GM19452 (cell line): Measurements from ENCODE around the gene NLGN2.

ENCODE experiments used
- ATAC-seq: cut with Tn5 transposase; IDR thresholded peaks from one replicate; pipeline ENCODE4 v1.9.1; 2021; ENCODE audit not compliant: unreplicated experiment

Gene NLGN2

DNA sequence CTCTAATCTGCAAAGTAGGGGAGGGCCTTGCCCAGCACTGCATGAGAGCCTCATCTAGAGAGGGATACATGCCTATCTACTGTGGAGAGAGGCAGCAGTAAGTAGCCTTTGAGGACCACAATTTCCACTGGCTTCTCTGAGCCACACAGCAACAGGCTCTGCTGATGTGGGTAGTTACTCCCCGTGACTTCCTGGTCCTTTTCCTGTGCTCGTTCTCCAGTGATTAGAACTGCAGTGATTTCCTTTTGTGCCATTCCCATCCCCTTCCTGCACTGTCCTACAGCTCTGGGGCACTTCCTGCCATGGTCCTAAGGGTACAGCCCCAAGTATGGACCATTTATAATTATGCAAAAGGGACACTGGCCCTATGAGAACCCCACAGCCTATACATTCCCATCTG lies 16.3 kb upstream of the NLGN2 start:
- no peak for ATAC-seq

DNA sequence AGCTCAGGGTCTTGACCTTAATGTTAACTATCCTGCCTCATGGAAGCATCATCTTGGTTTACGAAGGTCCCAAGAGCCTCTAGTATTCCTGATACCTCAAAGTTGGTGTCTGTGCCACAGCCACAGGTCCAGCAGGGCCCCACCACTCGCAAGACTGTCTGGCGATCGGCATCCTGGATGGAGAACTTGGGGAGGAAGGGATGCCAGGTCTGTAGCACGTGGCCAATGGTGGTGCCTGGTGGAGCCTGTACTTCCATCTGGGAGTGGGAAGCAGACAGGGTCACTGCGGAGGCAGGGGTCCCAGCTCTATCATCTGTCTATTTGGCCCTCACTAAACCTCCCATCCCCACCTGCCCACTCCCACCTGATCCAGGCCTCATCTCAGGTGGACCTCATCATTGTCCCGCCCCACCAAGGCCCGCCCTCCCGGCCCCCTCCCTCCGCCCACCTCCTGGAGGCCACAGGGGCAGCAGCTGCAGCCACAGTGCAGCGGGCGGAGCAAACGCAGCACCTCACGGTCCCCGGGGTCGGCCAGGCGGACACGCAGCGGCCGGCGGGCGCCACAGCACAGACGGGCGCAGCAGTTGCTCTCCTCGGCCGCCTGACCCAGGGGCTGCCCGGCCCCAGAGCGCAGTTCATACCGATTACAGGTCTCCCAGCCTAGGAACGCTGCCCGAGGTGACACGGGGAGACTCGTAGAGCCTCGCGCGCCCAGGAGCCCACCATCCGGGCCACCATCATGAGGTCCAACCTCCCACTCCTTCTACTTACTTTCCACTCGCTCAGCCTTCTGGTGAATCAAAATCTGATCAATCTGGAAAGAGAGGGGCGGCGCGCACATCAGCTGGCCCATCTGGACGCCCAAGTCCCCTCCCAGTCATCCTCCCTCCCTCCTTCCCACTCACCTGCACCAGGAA lies 14.7 kb upstream of the NLGN2 start:
- ATAC-seq: no peak

DNA sequence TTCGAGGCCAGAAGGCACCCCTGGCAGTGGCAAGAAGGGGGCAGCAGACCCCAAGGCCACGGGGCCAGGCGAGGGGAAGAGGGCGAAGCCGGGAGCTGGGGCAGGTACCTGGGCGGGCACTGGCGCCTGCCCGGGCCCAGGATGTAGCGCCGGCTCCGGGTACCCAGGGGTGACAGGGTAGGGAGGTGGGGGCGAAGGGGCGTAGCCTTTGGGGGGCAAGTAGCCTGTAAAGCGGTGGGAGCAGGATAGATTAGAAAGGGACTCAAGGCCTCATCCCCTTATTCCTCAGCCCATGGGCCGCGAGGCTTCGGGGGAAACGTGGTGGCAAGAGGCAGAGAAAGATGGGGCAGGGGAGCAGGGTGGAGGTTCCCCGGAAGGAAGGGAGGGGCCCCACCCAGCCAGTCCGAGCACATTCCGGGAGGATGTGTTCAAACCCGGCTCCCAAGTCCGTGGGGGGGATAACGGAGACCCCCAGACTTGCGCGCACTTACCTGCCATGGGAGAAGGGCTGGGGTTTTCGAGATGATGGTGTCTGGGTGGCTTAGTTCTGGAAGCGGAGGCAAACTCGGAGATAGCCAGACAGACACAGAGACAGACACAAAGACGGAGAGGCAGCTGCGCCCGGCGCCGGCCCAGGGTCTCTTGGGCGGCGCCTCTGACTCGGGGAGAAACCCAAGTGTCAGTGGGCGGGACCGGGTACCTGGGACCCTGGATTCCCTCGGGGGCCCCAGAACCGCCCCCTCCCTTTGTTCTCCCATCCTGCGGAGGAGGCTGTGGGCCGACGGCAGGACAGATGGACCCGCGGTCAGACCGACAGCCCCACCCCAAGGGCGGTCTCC lies 13.8 kb upstream of the NLGN2 start:
- peak; percentile 46 for ATAC-seq

DNA sequence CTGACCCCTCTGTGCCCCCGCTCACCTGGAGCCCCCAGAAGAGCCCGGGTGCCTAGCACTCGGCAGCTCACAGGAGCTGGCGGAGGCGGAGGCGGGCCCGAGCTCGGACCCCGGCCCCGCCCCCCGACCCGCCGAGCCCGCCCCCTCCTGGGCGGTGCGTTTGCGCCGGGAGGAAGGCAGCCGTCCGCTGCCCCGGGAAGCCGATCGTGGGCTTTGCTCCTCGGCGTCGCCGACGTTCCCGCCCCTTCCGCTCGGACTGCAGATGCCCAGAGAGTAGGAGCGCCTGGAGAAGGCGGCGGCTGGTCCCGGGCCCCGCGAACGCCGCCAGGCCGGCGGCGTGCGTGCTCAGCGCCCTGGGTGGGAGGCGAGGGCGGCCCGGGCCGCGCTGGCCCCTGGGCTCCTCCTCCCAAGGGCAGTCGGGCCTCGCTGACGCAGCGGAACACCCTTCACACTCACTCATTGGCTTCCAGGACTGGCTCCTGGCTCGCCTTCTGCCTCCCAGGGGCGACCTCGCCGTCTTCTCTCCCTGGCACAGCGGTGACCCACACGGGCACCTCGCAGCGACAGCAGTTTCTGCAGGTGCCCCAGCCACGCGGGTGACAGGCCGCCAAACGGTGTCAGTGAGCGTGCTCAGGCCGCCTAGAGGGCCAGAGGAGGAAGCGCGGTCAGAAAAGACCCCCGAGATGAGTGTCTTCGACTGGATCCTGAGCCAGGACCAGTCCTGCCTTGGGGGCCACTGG lies 13.0 kb upstream of the NLGN2 start, which contains the start of gene PLSCR3:
Gene PLSCR3, minus strand, starts transcription at position 74 of the 740 bp plus-strand sequence. CDS start 415 bp downstream, outside the sequence.
- peak; percentile 73 for ATAC-seq

DNA sequence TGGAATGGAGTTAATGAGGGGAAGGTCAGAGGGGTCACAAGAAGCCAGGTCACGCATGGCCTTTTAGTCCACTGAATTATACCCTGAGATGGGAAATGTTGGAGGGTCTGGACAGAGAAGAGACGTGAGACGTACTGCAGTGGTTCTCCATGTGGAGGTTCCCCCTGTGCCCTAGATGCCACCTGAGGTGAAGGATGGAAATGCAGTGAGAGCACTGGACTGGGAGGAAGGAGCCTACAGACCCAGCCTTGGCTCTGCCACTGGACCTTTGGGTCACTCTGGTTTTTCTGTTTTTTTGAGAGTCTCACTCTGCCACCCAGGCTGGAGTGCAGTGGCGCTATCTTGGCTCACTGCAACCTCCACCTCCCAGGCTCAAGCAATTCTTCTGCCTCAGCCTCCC lies 11.5 kb upstream of the NLGN2 start:
- ATAC-seq: no peak

DNA sequence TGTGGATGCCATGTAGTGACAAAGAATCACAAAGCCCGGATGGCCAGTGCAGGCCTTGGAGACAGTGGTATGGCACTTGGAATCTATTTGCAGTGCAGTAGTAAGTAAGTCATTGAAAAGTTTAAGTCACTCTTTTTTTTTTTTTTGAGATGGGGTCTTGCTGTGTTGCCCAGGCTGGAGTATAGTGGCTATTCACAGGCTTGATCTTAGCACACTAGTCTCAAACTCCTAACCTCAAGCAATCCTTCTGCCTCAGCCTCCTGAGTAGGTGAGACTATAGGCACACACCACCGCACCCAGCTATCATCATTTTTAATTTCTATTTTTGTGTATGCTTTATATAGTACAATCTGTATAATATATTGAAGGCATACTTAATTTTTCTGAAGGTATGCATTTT lies 9.0 kb upstream of the NLGN2 start:
- no peak for ATAC-seq

DNA sequence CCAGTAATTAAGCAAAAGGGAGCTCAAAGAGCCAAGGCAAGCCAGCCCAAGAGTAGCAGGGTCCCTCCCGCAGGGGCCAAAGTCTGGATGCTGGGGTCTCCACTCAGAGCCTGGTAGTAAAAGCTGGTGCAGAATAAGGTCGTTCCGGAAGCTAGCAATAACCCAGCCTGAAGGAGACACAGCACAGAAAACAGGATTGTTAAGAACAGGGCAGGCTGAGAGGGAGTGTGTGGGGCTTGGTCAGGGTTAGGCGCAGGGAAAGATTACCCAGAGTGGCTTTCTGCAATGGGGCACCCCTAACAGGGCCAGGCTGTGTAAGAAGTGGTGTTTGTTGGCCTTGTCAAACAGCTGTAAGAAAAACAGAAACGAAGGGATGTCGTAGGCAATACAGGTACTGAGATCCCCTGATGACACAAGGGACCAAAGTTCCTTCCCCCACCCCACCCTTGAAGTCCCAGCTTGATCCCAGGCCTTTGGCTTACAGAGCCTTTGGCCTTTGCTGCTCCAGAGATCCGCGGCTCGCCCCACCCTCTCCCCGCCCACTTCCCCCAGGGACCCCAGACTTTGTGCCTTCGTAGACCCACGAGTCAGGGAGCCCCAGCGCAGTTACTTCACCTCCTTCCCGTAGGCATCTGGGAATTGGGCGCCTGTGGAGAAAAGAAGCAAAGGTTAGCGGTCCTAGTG lies 4.5 kb upstream of the NLGN2 start:
- ATAC-seq: no peak

DNA sequence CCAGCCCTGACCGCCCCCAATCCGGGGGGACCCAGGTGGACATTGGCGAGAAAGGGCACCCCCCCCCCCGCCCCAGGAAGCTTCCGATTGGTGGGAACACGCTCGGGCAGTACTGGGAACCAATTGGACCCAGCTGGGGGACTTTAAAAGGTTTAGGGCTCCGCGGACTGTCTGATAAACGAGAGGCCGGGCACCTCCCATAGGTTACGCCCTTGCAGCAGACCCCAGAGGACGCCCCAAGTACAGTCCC lies 4.0 kb upstream of the NLGN2 start:
- ATAC-seq: no peak

DNA sequence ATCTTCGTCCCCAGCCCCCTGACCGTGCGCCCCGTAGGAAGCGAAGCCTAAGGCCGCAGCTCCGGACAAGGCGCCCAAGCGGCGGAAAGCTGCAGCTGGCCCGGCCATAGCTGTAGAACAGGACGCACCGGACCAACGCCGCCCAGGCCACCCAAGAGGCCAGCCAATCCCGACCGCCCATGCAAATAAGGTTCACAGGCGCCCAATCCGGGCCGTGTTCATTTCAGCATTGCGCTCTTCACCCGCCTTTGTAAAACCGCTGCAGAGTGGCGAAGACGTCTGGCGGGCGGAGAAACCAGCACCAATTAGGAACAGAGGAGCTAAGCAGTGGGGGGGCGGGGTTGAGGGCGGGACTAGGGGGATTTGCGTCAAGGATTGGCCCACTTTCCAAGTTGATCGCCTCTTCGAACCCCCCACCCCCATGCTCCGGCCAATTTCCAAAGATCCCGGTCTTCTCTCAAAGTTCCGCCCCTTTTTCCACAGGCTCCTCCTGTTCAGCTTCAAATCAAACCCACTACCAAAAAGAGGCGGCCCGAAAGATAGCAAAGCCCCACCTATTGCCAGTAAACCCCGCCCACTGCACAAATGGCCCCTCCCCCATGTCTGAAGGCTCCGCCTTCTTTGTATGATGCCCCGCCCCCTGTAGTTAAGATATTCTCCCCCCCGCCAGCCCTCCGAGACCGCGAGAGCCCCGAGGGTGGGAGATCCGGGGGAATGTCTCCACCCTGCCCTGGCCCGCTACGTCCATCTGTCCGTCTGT lies 3.5 kb upstream of the NLGN2 start, which contains the start of gene TMEM256:
Gene TMEM256, minus strand, starts transcription at position 121 of the 760 bp plus-strand sequence. Its CDS starts 13 bp downstream, at position 108.
- peak; percentile 92 for ATAC-seq

DNA sequence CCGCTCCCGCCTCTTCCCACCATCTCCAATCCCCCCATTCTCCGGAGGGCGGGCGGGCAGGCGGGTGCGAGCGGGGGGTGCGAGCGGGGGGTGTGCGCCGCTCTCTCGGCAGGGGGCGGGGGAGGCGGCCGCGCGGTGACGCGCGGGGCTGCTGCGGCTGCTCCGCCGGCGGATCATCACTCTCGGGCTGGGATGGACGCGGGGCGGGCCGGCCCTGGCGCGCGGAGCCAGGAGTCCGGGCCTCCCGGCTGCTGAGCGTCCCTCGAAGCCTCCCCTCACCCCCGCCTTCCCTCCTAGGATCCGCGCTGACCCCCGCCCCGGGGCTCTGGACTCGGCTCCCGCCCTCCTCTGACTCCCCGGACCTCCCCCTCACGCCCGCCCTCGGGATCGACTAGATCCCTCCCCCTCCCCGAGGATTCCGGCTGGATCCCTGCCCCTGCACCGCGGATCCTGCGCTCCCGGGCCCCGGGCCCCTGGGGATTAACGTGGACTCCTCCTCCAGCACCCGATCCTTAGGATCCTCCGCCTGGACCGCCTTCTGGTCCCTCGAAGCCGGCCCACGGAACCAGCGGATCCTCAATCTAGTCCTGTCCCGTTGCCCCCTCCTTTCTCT lies 2.8 kb upstream of the NLGN2 start:
- ATAC-seq: no peak

DNA sequence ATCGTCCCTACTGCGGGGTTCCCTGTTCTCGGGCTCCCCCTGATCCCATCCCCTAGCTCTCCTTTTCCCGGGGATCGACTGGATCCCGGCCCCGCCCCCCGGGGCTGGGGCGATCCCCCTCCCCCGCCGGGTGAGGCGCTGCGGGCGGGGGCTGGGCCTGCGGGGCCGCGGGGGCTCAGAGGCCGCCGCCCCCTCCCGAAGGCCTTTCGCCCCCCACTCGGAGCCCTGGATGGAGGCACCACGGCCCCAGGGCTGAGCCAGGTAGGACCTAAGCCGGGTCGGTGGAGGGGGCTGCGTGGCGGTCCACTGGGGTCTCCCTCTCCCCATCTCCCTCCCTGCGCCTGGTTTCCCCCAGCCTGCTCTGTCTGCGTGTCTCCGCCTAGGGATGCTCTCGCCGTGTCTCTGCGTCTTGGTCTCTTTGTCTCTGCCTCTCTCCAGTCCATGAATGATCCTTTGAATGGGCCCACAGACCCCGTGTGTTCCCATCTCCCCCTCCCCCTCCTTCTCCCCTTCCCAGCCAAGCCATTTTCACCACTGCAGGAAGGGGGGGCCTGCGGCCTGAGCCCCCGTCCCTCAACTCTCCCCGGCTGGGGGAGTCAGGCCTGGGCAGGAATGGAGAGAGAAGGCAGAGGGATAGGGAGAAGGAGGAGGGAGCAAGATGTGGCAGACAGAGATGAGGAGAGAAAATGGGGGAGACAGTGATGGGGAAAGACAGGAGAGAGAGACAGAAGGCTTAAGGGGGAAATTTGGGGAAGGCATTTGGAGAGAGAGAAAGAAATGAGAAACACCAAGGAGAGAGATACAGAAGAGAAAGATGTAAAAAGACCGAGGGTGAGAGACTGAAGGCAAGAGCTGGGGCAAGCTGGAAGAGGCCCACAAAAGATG lies 2.1 kb upstream of the NLGN2 start:
- no peak for ATAC-seq

DNA sequence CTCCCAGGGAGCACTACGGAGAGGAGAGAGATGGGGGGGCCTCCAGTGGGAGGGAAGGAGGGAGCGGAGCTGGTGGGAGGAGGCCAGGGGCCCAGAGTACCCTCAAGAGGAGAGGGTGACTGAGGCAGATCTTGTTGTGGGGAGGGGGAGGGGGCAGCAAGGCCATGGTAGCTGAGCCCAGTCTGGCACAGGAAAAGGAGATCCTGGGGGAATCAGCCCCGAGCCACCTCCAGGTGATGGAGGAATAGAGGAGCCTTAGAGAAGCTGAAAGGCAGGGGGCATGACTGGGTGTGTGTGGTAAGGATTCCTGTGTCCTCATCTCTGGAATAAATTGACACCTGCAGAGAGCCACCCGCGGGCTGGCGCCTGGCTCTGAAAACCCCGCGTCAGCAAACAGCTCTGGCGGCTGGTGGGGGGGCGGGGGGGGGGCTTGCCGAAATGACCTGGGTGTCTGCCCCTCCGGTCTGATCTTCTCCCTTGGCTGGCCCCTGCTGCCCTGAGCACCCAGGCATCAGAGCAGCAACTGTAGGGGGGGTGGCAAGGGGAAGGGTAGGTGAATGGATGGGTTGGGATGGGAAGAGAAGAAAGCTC lies 1.3 kb upstream of the NLGN2 start:
- ATAC-seq: no peak

DNA sequence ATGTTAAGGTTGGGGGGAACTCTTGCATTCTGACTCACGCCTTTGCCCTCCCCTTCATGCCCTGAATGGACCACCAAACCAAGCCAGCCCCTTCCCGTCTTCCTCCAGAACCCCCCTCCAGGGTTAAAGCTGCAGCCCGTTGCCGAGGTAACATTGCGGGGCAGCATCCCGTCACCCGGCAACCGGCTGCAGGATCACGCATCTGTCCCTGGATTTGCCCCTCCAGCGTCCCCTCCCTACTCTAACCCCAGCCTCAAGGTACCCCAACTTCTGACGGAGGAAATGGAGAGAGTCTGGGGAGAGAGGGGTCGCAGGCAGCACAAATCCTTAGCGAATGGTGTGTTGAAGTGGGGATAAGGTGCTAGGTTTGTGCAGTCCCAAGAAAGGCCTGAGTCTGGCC lies 563 bp upstream of the NLGN2 start:
- no peak for ATAC-seq

DNA sequence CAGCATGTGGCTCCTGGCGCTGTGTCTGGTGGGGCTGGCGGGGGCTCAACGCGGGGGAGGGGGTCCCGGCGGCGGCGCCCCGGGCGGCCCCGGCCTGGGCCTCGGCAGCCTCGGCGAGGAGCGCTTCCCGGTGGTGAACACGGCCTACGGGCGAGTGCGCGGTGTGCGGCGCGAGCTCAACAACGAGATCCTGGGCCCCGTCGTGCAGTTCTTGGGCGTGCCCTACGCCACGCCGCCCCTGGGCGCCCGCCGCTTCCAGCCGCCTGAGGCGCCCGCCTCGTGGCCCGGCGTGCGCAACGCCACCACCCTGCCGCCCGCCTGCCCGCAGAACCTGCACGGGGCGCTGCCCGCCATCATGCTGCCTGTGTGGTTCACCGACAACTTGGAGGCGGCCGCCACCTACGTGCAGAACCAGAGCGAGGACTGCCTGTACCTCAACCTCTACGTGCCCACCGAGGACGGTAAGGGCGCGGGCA lies 645 bp downstream of the NLGN2 start:
- ATAC-seq: no peak

DNA sequence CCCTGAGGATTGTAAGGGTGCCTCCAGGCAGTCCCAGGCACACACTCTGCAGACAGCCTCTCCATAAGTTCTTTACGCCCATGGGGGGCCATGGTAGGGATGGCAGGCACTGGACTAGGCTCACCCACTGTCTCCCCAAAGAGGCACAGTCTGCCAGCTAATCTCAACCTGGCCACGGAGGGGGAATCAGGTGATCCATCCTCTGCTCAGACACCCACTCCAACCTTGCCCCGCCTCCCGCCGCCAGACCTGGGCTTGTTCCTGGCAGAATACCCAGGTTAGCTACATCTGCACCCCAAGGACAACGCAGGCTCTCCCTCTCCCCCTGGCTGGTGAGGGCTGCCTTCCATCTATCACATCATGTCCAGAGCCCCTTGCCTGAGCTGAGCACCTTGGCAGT lies 1.2 kb downstream of the NLGN2 start:
- no peak for ATAC-seq

DNA sequence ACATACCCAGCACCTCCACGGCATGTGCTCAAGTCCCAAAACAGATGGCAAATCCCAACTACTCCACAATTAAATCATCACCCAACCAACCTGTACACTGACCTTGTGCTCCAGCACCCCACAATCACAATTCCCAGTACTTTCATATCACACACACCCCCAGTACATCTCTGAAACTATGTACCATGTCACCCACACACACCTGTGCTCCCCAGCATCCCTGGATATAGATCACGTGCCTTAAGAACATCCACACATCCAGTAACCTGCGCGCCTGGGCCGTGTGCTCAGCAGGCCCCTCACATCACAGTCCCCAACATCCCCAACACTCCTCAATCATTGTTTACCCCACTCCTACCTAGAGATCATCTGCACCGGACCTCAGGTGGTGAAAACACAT lies 2.1 kb downstream of the NLGN2 start:
- ATAC-seq: no peak

DNA sequence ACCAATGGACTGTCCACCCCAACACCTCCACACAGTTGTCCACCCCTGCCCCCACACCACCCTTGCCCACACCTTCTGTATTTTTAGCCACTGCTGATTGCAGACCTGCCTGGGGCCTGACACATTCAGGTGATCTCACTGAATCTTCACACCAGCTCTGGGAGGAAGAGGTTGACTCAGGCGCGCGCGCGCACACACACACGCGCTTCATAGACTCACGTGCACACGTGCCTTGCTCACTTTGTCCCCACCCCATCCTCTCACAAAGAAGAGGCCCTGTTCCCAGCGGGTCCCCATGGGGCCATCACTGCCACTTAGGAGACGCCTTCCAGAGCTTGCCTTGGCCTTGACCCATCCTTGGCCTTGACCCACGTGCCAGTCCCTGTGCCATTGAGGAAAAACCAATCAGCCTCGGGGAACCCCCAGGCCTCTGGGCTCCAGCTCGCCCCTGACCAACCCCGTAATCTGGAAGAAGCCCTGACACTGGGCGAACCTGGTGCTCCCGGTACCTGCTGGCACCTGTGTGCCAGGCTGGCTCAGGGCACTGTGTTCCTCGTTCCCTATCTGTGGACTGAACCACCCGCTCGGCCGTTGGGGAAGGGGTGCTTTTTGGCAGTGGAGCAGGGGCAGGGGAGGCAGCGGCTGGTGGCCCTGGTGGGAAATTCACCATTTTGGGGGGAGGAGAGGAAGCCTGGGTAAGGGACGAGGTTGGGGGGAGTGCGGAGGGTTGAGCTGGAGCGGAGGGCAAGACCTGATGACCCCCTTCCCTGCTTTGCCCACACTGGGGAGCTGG lies 3.2 kb downstream of the NLGN2 start:
- ATAC-seq: no peak

DNA sequence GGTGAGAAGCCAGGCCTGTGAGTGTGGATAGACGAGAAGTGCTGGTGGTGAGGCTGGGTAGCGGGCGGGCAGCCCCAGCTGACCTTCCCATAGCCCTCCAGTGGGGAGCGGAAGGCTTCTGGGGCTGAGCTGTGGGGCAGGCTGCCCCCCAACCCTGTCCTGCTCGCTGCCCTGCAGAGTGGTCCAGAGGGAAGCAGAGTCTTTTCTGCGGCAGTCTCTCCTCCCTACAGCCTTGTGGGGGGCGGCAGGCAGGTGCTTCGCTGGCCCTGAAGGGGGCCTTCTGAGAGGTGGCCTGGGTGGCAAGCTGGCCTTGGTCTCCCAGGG lies 3.7 kb downstream of the NLGN2 start:
- no peak for ATAC-seq
